ENCODE measurements around the gene OR2T10.
"Not testable (repeated sequence)": the region's sequence is repeated elsewhere in the genome, so short reads cannot be mapped to it uniquely, and the experiment has no call there.

Gene OR2T10

GRCh38 chr1:248597589-248597988, at the start of gene OR2T10:
TSS of gene OR2T10 (minus strand) at chr1:248597700. CDS start at chr1:248593768, 3,932 bp downstream.
- DNase-seq: no peak

- DNase-seq: not testable (repeated sequence)
Measured at GRCh38 chr1:248645178-248645577, 47.7 kb upstream of the OR2T10 start, which contains the start of gene OR2T35. TSS of gene OR2T35 (minus strand) at chr1:248645278. CDS start at chr1:248639258, 6,020 bp downstream.

GRCh38 chr1:248642971-248643651, 45.6 kb upstream of the OR2T10 start:
- DNase-seq: not testable (repeated sequence)

GRCh38 chr1:248641583-248641982, 44.1 kb upstream of the OR2T10 start:
- not testable (repeated sequence) for DNase-seq

- not testable (repeated sequence) for DNase-seq
Measured at GRCh38 chr1:248640906-248641305, 43.4 kb upstream of the OR2T10 start.

GRCh38 chr1:248639652-248640051, 42.2 kb upstream of the OR2T10 start:
- DNase-seq: not testable (repeated sequence)

GRCh38 chr1:248636612-248637011, 39.1 kb upstream of the OR2T10 start:
- not testable (repeated sequence) for DNase-seq

- not testable (repeated sequence) for DNase-seq
Measured at GRCh38 chr1:248634991-248635390, 37.5 kb upstream of the OR2T10 start, which contains the start of gene OR2T11. TSS of gene OR2T11 (minus strand) at chr1:248635091. CDS start at chr1:248627128, 7,963 bp downstream.

GRCh38 chr1:248631354-248632008, 34.0 kb upstream of the OR2T10 start:
- DNase-seq: no peak

- DNase-seq: no peak
Measured at GRCh38 chr1:248630551-248630950, 33.1 kb upstream of the OR2T10 start.

- DNase-seq: no peak
Measured at GRCh38 chr1:248627971-248628844, 30.7 kb upstream of the OR2T10 start.

GRCh38 chr1:248625971-248626370, 28.5 kb upstream of the OR2T10 start:
- DNase-seq: no peak

GRCh38 chr1:248625166-248625565, 27.7 kb upstream of the OR2T10 start:
- DNase-seq: no peak

GRCh38 chr1:248622570-248623001, 25.1 kb upstream of the OR2T10 start:
- DNase-seq: no peak

GRCh38 chr1:248621770-248622169, 24.3 kb upstream of the OR2T10 start:
- DNase-seq: no peak

GRCh38 chr1:248618878-248619277, 21.4 kb upstream of the OR2T10 start:
- DNase-seq: peak; percentile 72

GRCh38 chr1:248618119-248618518, 20.6 kb upstream of the OR2T10 start:
- no peak for DNase-seq

GRCh38 chr1:248613742-248614141, 16.2 kb upstream of the OR2T10 start:
- no peak for DNase-seq

- DNase-seq: no peak
Measured at GRCh38 chr1:248611883-248612414, 14.4 kb upstream of the OR2T10 start.

GRCh38 chr1:248610301-248610700, 12.8 kb upstream of the OR2T10 start:
- DNase-seq: no peak

- DNase-seq: no peak
Measured at GRCh38 chr1:248599396-248599795, 1.9 kb upstream of the OR2T10 start.

- no peak for DNase-seq
Measured at GRCh38 chr1:248596615-248597014, 885 bp downstream of the OR2T10 start.

- no peak for DNase-seq
Measured at GRCh38 chr1:248593226-248593625, 4.3 kb downstream of the OR2T10 start.
